Effector memory CD4-positive, alpha-beta T cell (primary cell): ENCODE results near the gene AGAP1.

Experiments
- DNase-seq, 3 donors: peaks; one replicate each; pipeline ENCODE4 v3.0.0-alpha.2; 2020
- H3K27ac ChIP-seq: 2 replicates; pipeline ENCODE4 v1.7.0; 2013; ENCODE audit warnings: mild to moderate bottlenecking, low read length, moderate library complexity; ENCODE audit not compliant: insufficient read depth, poor library complexity, severe bottlenecking
- H3K27me3 ChIP-seq: replicated peaks from 2 replicates; pipeline ENCODE4 v1.7.0; 2013; ENCODE audit warnings: mild to moderate bottlenecking, low read length; ENCODE audit not compliant: insufficient read depth, control insufficient read depth, poor library complexity, severe bottlenecking
- H3K36me3 ChIP-seq: 2 replicates; pipeline ENCODE4 v1.7.0; 2013; ENCODE audit warnings: mild to moderate bottlenecking, low read length, moderate library complexity; ENCODE audit not compliant: control insufficient read depth, insufficient read depth
- H3K4me1 ChIP-seq: 2 replicates; pipeline ENCODE4 v1.7.0; 2013; ENCODE audit warnings: low read length, mild to moderate bottlenecking; ENCODE audit not compliant: control insufficient read depth, insufficient read depth, poor library complexity, severe bottlenecking
- H3K4me3 ChIP-seq: 2 replicates; pipeline ENCODE4 v1.7.0; 2013; ENCODE audit warnings: low read length, low read depth, mild to moderate bottlenecking; ENCODE audit not compliant: insufficient read depth, poor library complexity, severe bottlenecking
- H3K9me3 ChIP-seq: 2 replicates; pipeline ENCODE4 v1.7.0; 2013; ENCODE audit warnings: mild to moderate bottlenecking, low read length, moderate library complexity; ENCODE audit not compliant: control insufficient read depth

AGAP1 gene

GRCh38 chr2:235672720-235673119 lies 178.9 kb downstream of the AGAP1 start:
- DNase-seq = no peak
- Histone ChIP-seq H3K27me3 (peaks cover 7% of the 10 kb centered on the region), H3K9me3 (no peaks in the 10 kb centered on the region), H3K36me3 (no peaks in the 10 kb centered on the region), H3K27ac (no peak overlapping the region), H3K4me3 (no peak overlapping the region), H3K4me1 (no peaks in the 10 kb centered on the region)

- no peak for DNase-seq
- Histone ChIP-seq H3K4me1 (no peaks in the 10 kb centered on the region), H3K27me3 (no peaks in the 10 kb centered on the region)
Observed at GRCh38 chr2:235674146-235674545, 180.3 kb downstream of the AGAP1 start.

GRCh38 chr2:235674812-235675211 lies 181.0 kb downstream of the AGAP1 start:
- Histone ChIP-seq H3K4me3 (no peak overlapping the region), H3K36me3 (no peaks in the 10 kb centered on the region), H3K27ac (no peak overlapping the region), H3K9me3 (no peaks in the 10 kb centered on the region), H3K27me3 (no peaks in the 10 kb centered on the region), H3K4me1 (no peaks in the 10 kb centered on the region)
- DNase-seq = no peak

More at GRCh38 chr2:235674146-235674545, 180.3 kb downstream of the AGAP1 start:
- Histone ChIP-seq H3K27ac (no peak overlapping the region), H3K36me3 (no peaks in the 10 kb centered on the region), H3K9me3 (no peaks in the 10 kb centered on the region), H3K4me3 (no peak overlapping the region)

- H3K27me3 ChIP-seq = no peaks in the 10 kb centered on the region
- no peaks in the 10 kb centered on the region for H3K4me1 ChIP-seq
- no peak overlapping the region for H3K4me3 ChIP-seq
- no peaks in the 10 kb centered on the region for H3K36me3 ChIP-seq
- no peak for DNase-seq
- no peak overlapping the region for H3K27ac ChIP-seq
- no peaks in the 10 kb centered on the region for H3K9me3 ChIP-seq
Observed at GRCh38 chr2:235675678-235676535, 182.1 kb downstream of the AGAP1 start.

GRCh38 chr2:235676536-235676799 lies 182.6 kb downstream of the AGAP1 start:
- Histone ChIP-seq H3K4me1 (no peaks in the 10 kb centered on the region), H3K36me3 (no peaks in the 10 kb centered on the region), H3K9me3 (no peaks in the 10 kb centered on the region), H3K27ac (no peak overlapping the region), H3K27me3 (no peaks in the 10 kb centered on the region), H3K4me3 (no peak overlapping the region)
- no peak for DNase-seq

- no peak for DNase-seq
- Histone ChIP-seq H3K4me1 (no peaks in the 10 kb centered on the region), H3K9me3 (no peaks in the 10 kb centered on the region), H3K4me3 (no peak overlapping the region), H3K27ac (no peak overlapping the region), H3K27me3 (no peaks in the 10 kb centered on the region), H3K36me3 (no peaks in the 10 kb centered on the region)
Observed at GRCh38 chr2:235677276-235677788, 183.5 kb downstream of the AGAP1 start.

GRCh38 chr2:235677937-235678336 lies 184.1 kb downstream of the AGAP1 start:
- Histone ChIP-seq H3K9me3 (no peaks in the 10 kb centered on the region), H3K27ac (no peak overlapping the region), H3K36me3 (no peaks in the 10 kb centered on the region), H3K4me1 (no peaks in the 10 kb centered on the region), H3K27me3 (no peaks in the 10 kb centered on the region), H3K4me3 (no peak overlapping the region)
- no peak for DNase-seq

GRCh38 chr2:235678712-235679111 lies 184.9 kb downstream of the AGAP1 start:
- H3K36me3 ChIP-seq = no peaks in the 10 kb centered on the region
- H3K4me3 ChIP-seq = no peak overlapping the region
- no peak for DNase-seq
- no peaks in the 10 kb centered on the region for H3K4me1 ChIP-seq
- no peaks in the 10 kb centered on the region for H3K9me3 ChIP-seq
- H3K27ac ChIP-seq = no peak overlapping the region
- no peaks in the 10 kb centered on the region for H3K27me3 ChIP-seq

GRCh38 chr2:235679471-235679870 lies 185.6 kb downstream of the AGAP1 start:
- H3K27me3 ChIP-seq = no peaks in the 10 kb centered on the region
- H3K36me3 ChIP-seq = no peaks in the 10 kb centered on the region
- no peak for DNase-seq
- H3K4me3 ChIP-seq = no peak overlapping the region
- H3K9me3 ChIP-seq = no peaks in the 10 kb centered on the region
- H3K27ac ChIP-seq = no peak overlapping the region
- no peaks in the 10 kb centered on the region for H3K4me1 ChIP-seq

- Histone ChIP-seq H3K27ac (no peak overlapping the region), H3K36me3 (no peaks in the 10 kb centered on the region), H3K4me3 (no peak overlapping the region), H3K27me3 (no peaks in the 10 kb centered on the region), H3K9me3 (no peaks in the 10 kb centered on the region), H3K4me1 (peaks cover 2% of the 10 kb centered on the region)
- no peak for DNase-seq
Observed at GRCh38 chr2:235685024-235685721, 191.3 kb downstream of the AGAP1 start.
